ENCODE measurements around the gene IL15RA. TPM values are rescaled to one million over a fixed set of nuclear protein-coding genes. Genes with fewer than 3 reads are reported as not detected.

Gene IL15RA
- total and polyA plus RNA-seq, 2 donors from 2014 or later, result 6.8 to 13.9 TPM

DNA sequence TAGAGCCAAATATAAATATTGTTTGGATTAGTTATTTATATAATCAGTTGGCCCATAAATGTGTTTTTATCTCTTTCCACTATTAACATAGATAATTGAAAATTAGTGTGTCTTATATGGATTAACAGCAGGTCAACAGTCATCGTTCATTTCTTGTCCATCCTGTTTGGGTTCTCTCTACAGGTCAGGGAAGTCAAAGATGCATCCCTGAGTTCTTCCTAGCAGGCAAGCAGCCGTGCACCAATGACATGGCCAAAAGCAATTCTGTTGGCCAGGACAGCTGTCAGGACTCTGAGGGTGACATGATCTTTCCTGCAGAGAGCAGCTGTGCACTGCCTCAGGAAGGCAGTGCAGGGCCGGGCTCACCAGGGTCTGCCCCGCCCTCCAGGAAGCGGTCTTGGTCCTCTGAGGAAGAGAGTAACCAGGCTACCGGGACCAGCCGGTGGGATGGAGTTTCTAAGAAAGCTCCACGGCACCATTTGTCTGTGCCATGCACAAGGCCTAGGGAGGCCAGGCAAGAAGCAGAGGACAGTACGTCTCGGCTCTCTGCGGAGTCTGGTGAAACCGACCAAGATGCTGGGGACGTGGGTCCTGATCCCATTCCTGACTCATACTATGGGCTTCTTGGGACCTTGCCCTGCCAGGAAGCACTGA, 71.4 kb downstream of the IL15RA start:
- FAIRE-seq, result no peak
- no peak for TF ChIP-seq CTCF (IDR thresholded peaks at IDR 0.05; ENCODE audit: borderline replicate concordance, extremely low read depth, insufficient read depth)
- intact Hi-C loops (cut with DNase I), result no loop called here
- Histone ChIP-seq H3K36me3 (ENCODE audit: control insufficient read depth in 2 of 3, insufficient read depth in 3 of 3, low read length in 3 of 3) (peaks cover 5 to 39% (median 23%) of the 10 kb centered on the region in 3 donors), H3K4me1 (ENCODE audit: control insufficient read depth in 2 of 3, insufficient read depth in 2 of 3, low read depth in 1 of 3, low read length in 3 of 3) (no peaks in the 10 kb centered on the region), H3K4me3 (ENCODE audit: low read length in 3 of 3) (no peak overlapping the region), H3K9me3 (ENCODE audit: control insufficient read depth in 2 of 3, insufficient read depth in 1 of 3, low read length in 3 of 3) (no peaks in the 10 kb centered on the region), H3K9ac (ENCODE audit: low read length in 3 of 3) (no peak overlapping the region), H3K27ac (ENCODE audit: low read depth in 2 of 2, low read length in 2 of 2) (no peak overlapping the region), H3K27me3 (ENCODE audit: control insufficient read depth, insufficient read depth, low read length) (no peaks in the 10 kb centered on the region)
- DNase-seq, result no peak

DNA sequence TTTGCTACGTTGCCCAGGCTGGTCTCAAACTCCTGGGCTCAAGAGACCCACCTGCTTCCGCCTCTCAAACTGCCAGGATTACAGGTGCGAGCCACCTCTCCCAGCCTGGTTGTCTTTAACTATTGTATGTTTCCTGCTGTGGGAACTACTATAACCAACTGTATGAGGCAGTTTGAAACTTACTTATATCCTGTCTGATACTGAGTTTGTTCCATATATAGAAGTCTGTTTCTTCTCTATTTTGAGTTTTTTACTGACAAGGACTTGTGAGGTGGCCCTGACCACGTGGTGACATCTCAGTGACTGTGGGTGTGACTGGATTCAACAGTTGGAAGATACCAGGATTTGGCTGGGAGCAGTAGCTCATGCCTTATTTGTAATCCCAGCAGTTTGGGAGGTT, 73.1 kb downstream of the IL15RA start:
- DNase-seq, result no peak
- intact Hi-C loops (cut with DNase I), result no loop called here
- no peaks in the 10 kb centered on the region for H3K4me1 ChIP-seq (ENCODE audit: control insufficient read depth in 2 of 3, insufficient read depth in 2 of 3, low read depth in 1 of 3, low read length in 3 of 3)
- no peaks in the 10 kb centered on the region for H3K27me3 ChIP-seq (ENCODE audit: control insufficient read depth, insufficient read depth, low read length)
- no peak overlapping the region for H3K27ac ChIP-seq (ENCODE audit: low read depth in 2 of 2, low read length in 2 of 2)
- peaks cover 5 to 23% (median 11%) of the 10 kb centered on the region in 3 donors for H3K36me3 ChIP-seq (ENCODE audit: control insufficient read depth in 2 of 3, insufficient read depth in 3 of 3, low read length in 3 of 3)
- no peak for FAIRE-seq
- H3K9me3 ChIP-seq (ENCODE audit: control insufficient read depth in 2 of 3, insufficient read depth in 1 of 3, low read length in 3 of 3), result no peaks in the 10 kb centered on the region
- H3K4me3 ChIP-seq (ENCODE audit: low read length in 3 of 3), result no peak overlapping the region
- TF ChIP-seq CTCF (IDR thresholded peaks at IDR 0.05; ENCODE audit: borderline replicate concordance, extremely low read depth, insufficient read depth), result no peak
- H3K9ac ChIP-seq (ENCODE audit: low read length in 3 of 3), result no peak overlapping the region

DNA sequence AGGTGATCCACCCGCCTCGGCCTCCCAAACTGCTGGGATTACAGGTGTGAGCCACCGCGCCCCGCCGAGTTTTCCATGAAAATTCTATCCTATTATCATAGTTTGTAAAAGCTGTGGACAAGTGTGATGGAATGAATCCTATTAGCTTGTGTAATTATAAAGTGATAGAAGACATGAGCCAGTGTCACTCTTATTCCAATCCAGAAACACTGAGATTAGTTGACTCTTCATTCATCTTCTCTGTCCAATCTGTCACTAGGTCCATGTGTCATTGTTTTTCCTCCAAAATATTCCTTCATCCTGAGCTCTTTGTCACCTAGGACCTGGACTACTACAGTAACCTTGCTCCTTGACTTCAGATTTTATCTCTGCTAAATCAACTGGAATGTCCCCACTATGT, 73.8 kb downstream of the IL15RA start:
- FAIRE-seq (no peak), DNase-seq (no peak)
- Histone ChIP-seq H3K4me1 (ENCODE audit: control insufficient read depth in 2 of 3, insufficient read depth in 2 of 3, low read depth in 1 of 3, low read length in 3 of 3) (no peaks in the 10 kb centered on the region), H3K27ac (ENCODE audit: low read depth in 2 of 2, low read length in 2 of 2) (no peak overlapping the region), H3K9me3 (ENCODE audit: control insufficient read depth in 2 of 3, insufficient read depth in 1 of 3, low read length in 3 of 3) (no peaks in the 10 kb centered on the region), H3K36me3 (ENCODE audit: control insufficient read depth in 2 of 3, insufficient read depth in 3 of 3, low read length in 3 of 3) (peaks cover 3 to 19% (median 6%) of the 10 kb centered on the region in 3 donors), H3K4me3 (ENCODE audit: low read length in 3 of 3) (no peak overlapping the region), H3K27me3 (ENCODE audit: control insufficient read depth, insufficient read depth, low read length) (no peaks in the 10 kb centered on the region), H3K9ac (ENCODE audit: low read length in 3 of 3) (no peak overlapping the region)
- TF ChIP-seq CTCF (IDR thresholded peaks at IDR 0.05; ENCODE audit: borderline replicate concordance, extremely low read depth, insufficient read depth), result no peak
- intact Hi-C loops (cut with DNase I), result no loop called here
